Heart right ventricle (tissue), 16 donors: ENCODE results near the gene WASHC4. TPM values are rescaled to one million over a fixed set of nuclear protein-coding genes. Genes with fewer than 3 reads are reported as not detected.

Experiments
- ATAC-seq, 8 donors: fragments of 200-7000 bp; cut with Tn5 transposase; one replicate each; pipeline ENCODE4 v1.9.1; 2020; ENCODE audit warnings: mild to moderate bottlenecking in 8 of 8, moderate library complexity in 8 of 8, moderate number of reproducible peaks in 1 of 8
- DNase-seq, 2 donors: peaks; one replicate each; pipeline ENCODE4 v3.0.0-alpha.2; 2020
- H3K27ac ChIP-seq, 10 donors: fragments of 200-600 bp; sonication (generic) in 2 of 10; one replicate each; pipeline versions ENCODE4 v1.5.0 to v1.8.0; 2020 to 2022; ENCODE audit warnings: mild to moderate bottlenecking in 3 of 10
- H3K27me3 ChIP-seq, 7 donors: fragments of 200-600 bp; one replicate each; pipeline ENCODE4 v1.8.0; 2021 to 2022; ENCODE audit warnings: mild to moderate bottlenecking in 2 of 7
- H3K36me3 ChIP-seq, 9 donors: fragments of 200-600 bp; sonication (generic) in 1 of 9; one replicate each; pipeline versions ENCODE4 v1.5.0 to v1.8.0; 2020 to 2022; ENCODE audit warnings: mild to moderate bottlenecking in 2 of 9
- H3K4me1 ChIP-seq, 9 donors: fragments of 200-600 bp; sonication (generic) in 1 of 9; one replicate each; pipeline versions ENCODE4 v1.5.0 to v1.8.0; 2020 to 2022; ENCODE audit warnings: mild to moderate bottlenecking in 4 of 9
- H3K4me3 ChIP-seq, 10 donors: fragments of 200-600 bp; sonication (generic) in 2 of 10; one replicate each; pipeline versions ENCODE4 v1.5.0 to v1.8.0; 2020 to 2022; ENCODE audit warnings: mild to moderate bottlenecking in 7 of 10, moderate library complexity in 2 of 10
- H3K9me3 ChIP-seq, 11 donors: fragments of 200-600 bp in 10 of 11; sonication (generic) in 2 of 11; one replicate each; pipeline versions ENCODE4 v1.5.0 to v1.8.0; 2013 to 2022; ENCODE audit warnings: mild to moderate bottlenecking in 2 of 11, control low read depth in 1 of 11, moderate library complexity in 1 of 11
- CTCF ChIP-seq, 9 donors: fragments of 200-600 bp; sonication (generic) in 2 of 9; IDR thresholded peaks; one replicate each; pipeline versions ENCODE4 v1.5.0 to v1.8.0; 2021 to 2022; ENCODE audit warnings: antibody characterized with exemption in 9 of 9, mild to moderate bottlenecking in 5 of 9, moderate library complexity in 1 of 9
- WGBS, 2 donors: extraction: QIAGEN DNeasy Blood & Tissue Kit; methylation state at CpG; one replicate each; pipeline ENCODE4 v1.1.7; 2013; ENCODE audit warnings: inconsistent platforms in 1 of 2; 5-methylcytosine and 5-hydroxymethylcytosine counted together
- intact Hi-C, 10 donors: fragments of 100-400 bp; cut with DNase I; formaldehyde crosslinking; loops; one replicate each; pipeline versions ENCODE4 v1.11.1 to v1.14.2; 2022
- polyA plus RNA-seq, 2 donors: library from polyadenylated mRNA; stranded (reverse); fragments of 200-250 nt; gene quantifications; one replicate each; pipeline ENCODE4 v1.2.3, GENCODE V29; 2013
- total RNA-seq, 10 donors: library from RNA; stranded (reverse); fragmentation: NEBNext Ultra II Directional in 3 of 10; extraction: Animal tissue kit (Norgen Biotek cat#: 25700) in 3 of 10; gene quantifications; one replicate each; pipeline versions ENCODE4 v1.2.1 to v1.2.4, GENCODE V29; 2021 to 2023
- donor health status: Arrhythmogenic right ventricular cardiomyopathy.
- donor health status: ischemic (EF 13 %, LVEDD 7.1; RV severe dilation, severe dysfunction).
- donor health status: healthy with polysubstance abuse.
- donor health status: DM: no; HTN: yes; CAD: no.
- donor health status: DM: no; HTN: no; CAD: no.
- donor health status: ischemic (EF 25% LVEDD 6.9; RV normal size, moderate dysfunction).
- donor health status: ischemic (EF 25% LVEDD 5.7; RV mildly dilated, moderate dysfunction).
- donor health status: healthy.
- donor health status: DM: yes; HTN: yes; CAD: no.
- donor health status: Ischemic cardiomyopathy.
- donor health status: ischemic (EF 35%, LVEDD 5.7; RV mildly dilated, moderate dysfunction).
- donor health status: nonischemic (EF 11% LVEDD 7.7; RV severe dilation, severe dysfunction).
- donor health status: DM: yes; HTN: yes; CAD: no.
- donor health status: PGD.
- donor health status: ischemic (EF 29% LVEDD 5.4; RV normal size, mild dysfunction).
- donor health status: nonischemic (EF 23%, LVEDD 6.1; RV moderate dilation, normal function).

WASHC4 gene
- total and polyA plus RNA-seq, 12 donors: 7.2 to 31.8 (median 23.8) TPM

GRCh38 chr12:105157606-105158005 lies 50.1 kb downstream of the WASHC4 start:
- Histone ChIP-seq H3K27me3 (no peaks in the 10 kb centered on the region), H3K27ac (no peak overlapping the region), H3K4me1 (no peaks in the 10 kb centered on the region), H3K9me3 (no peaks in the 10 kb centered on the region), H3K36me3 (peaks cover 0 to 100% (median 65%) of the 10 kb centered on the region in 9 donors), H3K4me3 (no peak overlapping the region)
- WGBS, 2 donors: 94 to 96% methylated on average over 3 of the region's 3 CpGs
- ATAC-seq (no peak), DNase-seq (no peak)
- intact Hi-C loops: no loop called here
- TF ChIP-seq CTCF (IDR thresholded peaks at IDR 0.05): no peak

- H3K9me3 ChIP-seq: no peaks in the 10 kb centered on the region
- no peaks in the 10 kb centered on the region for H3K27me3 ChIP-seq
- no peak for TF ChIP-seq CTCF (IDR thresholded peaks at IDR 0.05)
- no peak for ATAC-seq
- WGBS, 2 donors: 96% methylated on average over 2 of the region's 2 CpGs
- peaks cover 0 to 100% (median 66%) of the 10 kb centered on the region in 9 donors for H3K36me3 ChIP-seq
- H3K4me1 ChIP-seq: no peaks in the 10 kb centered on the region
- DNase-seq: no peak
- no peak overlapping the region for H3K27ac ChIP-seq
- no peak overlapping the region for H3K4me3 ChIP-seq
- intact Hi-C loops: no loop called here
Observed at GRCh38 chr12:105158876-105159275, 51.3 kb downstream of the WASHC4 start.

- Histone ChIP-seq H3K27ac (no peak overlapping the region), H3K4me1 (no peaks in the 10 kb centered on the region), H3K27me3 (no peaks in the 10 kb centered on the region), H3K4me3 (no peak overlapping the region), H3K9me3 (no peaks in the 10 kb centered on the region), H3K36me3 (peaks cover 0 to 100% (median 61%) of the 10 kb centered on the region in 9 donors)
- no peak for TF ChIP-seq CTCF (IDR thresholded peaks at IDR 0.05)
- 96 to 97% methylated on average over 3 of the region's 3 CpGs for WGBS, 2 donors
- intact Hi-C loops: loop anchor here in 1 of 10 donors (10.0 kb wide), 1 partner anchor 47 kb away; no protein-coding TSS in a partner anchor
- ATAC-seq: no peak
- DNase-seq: no peak
Observed at GRCh38 chr12:105162174-105162573, 54.6 kb downstream of the WASHC4 start.

- Histone ChIP-seq H3K4me3 (no peak overlapping the region), H3K36me3 (peaks cover 0 to 100% (median 66%) of the 10 kb centered on the region in 9 donors), H3K27ac (no peak overlapping the region), H3K9me3 (no peaks in the 10 kb centered on the region), H3K4me1 (no peaks in the 10 kb centered on the region), H3K27me3 (no peaks in the 10 kb centered on the region)
- DNase-seq: no peak
- no peak for ATAC-seq
- intact Hi-C loops: loop anchor here in 1 of 10 donors (10.0 kb wide), 1 partner anchor 49 kb away; no protein-coding TSS in a partner anchor
- TF ChIP-seq CTCF (IDR thresholded peaks at IDR 0.05): no peak
- 81 to 82% methylated on average over 2 of the region's 2 CpGs for WGBS, 2 donors
Observed at GRCh38 chr12:105164068-105164467, 56.5 kb downstream of the WASHC4 start.
